GM23338 (cell line): ENCODE measurements around the gene USP10. TPM values are rescaled to one million over a fixed set of nuclear protein-coding genes. Genes with fewer than 3 reads are reported as not detected.

Source experiments
- ATAC-seq: fragments of 200-7000 bp; cut with Tn5 transposase; 3 replicates; pipeline ENCODE4 v1.9.1; 2020
- DNase-seq: peaks from one replicate; pipeline ENCODE4 v3.0.0-alpha.2; 2015; ENCODE audit warnings: low spot score
- H2AFZ ChIP-seq: fragments of 200-600 bp; sonication (generic); 2 replicates; pipeline ENCODE4 v1.8.0; 2016; ENCODE audit warnings: antibody characterized with exemption, mild to moderate bottlenecking, moderate library complexity
- H3F3A ChIP-seq: fragments of 200-600 bp; sonication (generic); replicated peaks from 2 replicates; pipeline ENCODE4 v1.8.0; 2017; ENCODE audit warnings: antibody characterized with exemption, mixed run types, low read depth
- H3K27ac ChIP-seq: fragments of 200-600 bp; sonication (generic); 2 replicates; pipeline ENCODE4 v1.6.1; 2016; ENCODE audit warnings: low read depth
- H3K27me3 ChIP-seq: fragments of 200-600 bp; sonication (generic); 2 replicates; pipeline ENCODE4 v1.8.0; 2016; ENCODE audit warnings: mild to moderate bottlenecking, mixed run types, moderate library complexity; ENCODE audit not compliant: insufficient read depth
- H3K36me3 ChIP-seq: fragments of 200-600 bp; sonication (generic); 2 replicates; pipeline ENCODE4 v1.8.0; 2016; ENCODE audit warnings: mild to moderate bottlenecking; ENCODE audit not compliant: insufficient read depth
- H3K4me1 ChIP-seq: fragments of 200-600 bp; sonication (generic); 2 replicates; pipeline ENCODE4 v1.8.0; 2016; ENCODE audit warnings: mild to moderate bottlenecking, moderate library complexity; ENCODE audit not compliant: insufficient read depth
- H3K4me2 ChIP-seq: fragments of 200-600 bp; sonication (generic); 2 replicates; pipeline ENCODE4 v1.7.1; 2017; ENCODE audit warnings: mixed run types
- H3K4me3 ChIP-seq: fragments of 200-600 bp; sonication (generic); 2 replicates; pipeline ENCODE4 v1.6.1; 2016; ENCODE audit warnings: mixed run types
- H3K79me2 ChIP-seq: fragments of 200-600 bp; sonication (generic); replicated peaks from 2 replicates; pipeline ENCODE4 v1.8.0; 2017; ENCODE audit warnings: mild to moderate bottlenecking; ENCODE audit not compliant: insufficient read depth
- H3K9me2 ChIP-seq: fragments of 200-600 bp; sonication (generic); 2 replicates; pipeline ENCODE4 v1.8.0; 2017; ENCODE audit not compliant: insufficient read depth
- H4K20me1 ChIP-seq: fragments of 200-600 bp; sonication (generic); replicated peaks from 2 replicates; pipeline ENCODE4 v1.8.0; 2017; ENCODE audit warnings: mild to moderate bottlenecking; ENCODE audit not compliant: insufficient read depth
- H3K27ac Mint-ChIP-seq: 2 replicates; pipeline ENCODE4 v1.8.0; 2020; ENCODE audit warnings: inconsistent platforms, mild to moderate bottlenecking, moderate library complexity, mixed read lengths
- H3K27me3 Mint-ChIP-seq: 3 replicates; pipeline ENCODE4 v1.8.0; 2022; ENCODE audit warnings: low read depth, mild to moderate bottlenecking, moderate library complexity, mixed read lengths, inconsistent platforms; ENCODE audit not compliant: insufficient read depth, poor library complexity
- H3K36me3 Mint-ChIP-seq: 3 replicates; pipeline ENCODE4 v1.8.0; 2021; ENCODE audit warnings: low read depth, mild to moderate bottlenecking, inconsistent platforms, moderate library complexity, mixed read lengths
- H3K4me1 Mint-ChIP-seq: 3 replicates; pipeline ENCODE4 v1.8.0; 2020; ENCODE audit warnings: mild to moderate bottlenecking, inconsistent platforms, mixed read lengths
- H3K4me3 Mint-ChIP-seq: 3 replicates; pipeline ENCODE4 v1.8.0; 2021; ENCODE audit warnings: moderate library complexity, mild to moderate bottlenecking, inconsistent platforms, mixed read lengths
- H3K9me3 Mint-ChIP-seq: 3 replicates; pipeline ENCODE4 v1.8.0; 2020; ENCODE audit warnings: moderate library complexity, mild to moderate bottlenecking, inconsistent platforms, mixed read lengths
- EZH2 ChIP-seq: fragments of 200-600 bp; sonication (generic); IDR thresholded peaks from one replicate; pipeline ENCODE4 v1.8.0; 2017; ENCODE audit warnings: antibody characterized with exemption, mild to moderate bottlenecking, low read depth; ENCODE audit not compliant: unreplicated experiment
- EZH2phosphoT487 ChIP-seq: fragments of 200-600 bp; sonication (generic); IDR thresholded peaks from one replicate; pipeline ENCODE4 v1.8.1; 2018; ENCODE audit warnings: antibody characterized with exemption; ENCODE audit not compliant: unreplicated experiment
- POLR2AphosphoS5 ChIP-seq: IDR thresholded peaks from 2 replicates; pipeline ENCODE4 v1.6.1; 2016; ENCODE audit warnings: antibody characterized with exemption, low read depth
- STAT1 ChIP-seq: IDR thresholded peaks from one replicate; pipeline ENCODE4 v1.6.1; 2016; ENCODE audit warnings: antibody characterized with exemption; ENCODE audit not compliant: unreplicated experiment
- ZNF114 ChIP-seq: fragments of 250-450 bp; sonication (Bioruptor Pico); IDR thresholded peaks from 2 replicates; pipeline ENCODE4 v1.5.0; 2020; ENCODE audit warnings: mild to moderate bottlenecking, moderate library complexity
- ZNF331 ChIP-seq: fragments of 250-450 bp; sonication (Bioruptor Pico); IDR thresholded peaks from 2 replicates; pipeline ENCODE4 v1.5.0; 2020; ENCODE audit warnings: low read depth, mild to moderate bottlenecking, moderate library complexity
- polyA plus RNA-seq: library from polyadenylated mRNA; unstranded; fragments of >200 nt; fragmentation: Nextera tagmentation; extraction: Ambion mirVana; gene quantifications from 2 replicates; pipeline ENCODE4 v1.2.1, GENCODE V29; 2016
- total RNA-seq: library from RNA; depleted of rRNA; stranded (reverse); fragments of >200 nt; shearing (Covaris generic); gene quantifications from 2 replicates; pipeline ENCODE4 v1.2.3, GENCODE V29; 2014
- TF ChIP-seq, protein P1 (sequence below): fragments of 250-450 bp; sonication (Bioruptor Pico); IDR thresholded peaks from 2 replicates; pipeline ENCODE4 v1.5.0; 2020; ENCODE audit warnings: mild to moderate bottlenecking, moderate library complexity
- TF ChIP-seq, protein P2 (sequence below), 2 experiments: fragments of 200-600 bp in 1 of 2; sonication (generic) in 1 of 2; conservative IDR thresholded peaks; 2 replicates each; pipeline versions ENCODE4 v1.5.1 to v1.6.1; 2016 to 2017; ENCODE audit warnings: antibody characterized with exemption in 2 of 2, low read depth in 2 of 2, mild to moderate bottlenecking in 2 of 2, moderate library complexity in 1 of 2

Gene USP10
- total and polyA plus RNA-seq, 2 experiments from 2014 or later: 158 to 194 TPM

DNA sequence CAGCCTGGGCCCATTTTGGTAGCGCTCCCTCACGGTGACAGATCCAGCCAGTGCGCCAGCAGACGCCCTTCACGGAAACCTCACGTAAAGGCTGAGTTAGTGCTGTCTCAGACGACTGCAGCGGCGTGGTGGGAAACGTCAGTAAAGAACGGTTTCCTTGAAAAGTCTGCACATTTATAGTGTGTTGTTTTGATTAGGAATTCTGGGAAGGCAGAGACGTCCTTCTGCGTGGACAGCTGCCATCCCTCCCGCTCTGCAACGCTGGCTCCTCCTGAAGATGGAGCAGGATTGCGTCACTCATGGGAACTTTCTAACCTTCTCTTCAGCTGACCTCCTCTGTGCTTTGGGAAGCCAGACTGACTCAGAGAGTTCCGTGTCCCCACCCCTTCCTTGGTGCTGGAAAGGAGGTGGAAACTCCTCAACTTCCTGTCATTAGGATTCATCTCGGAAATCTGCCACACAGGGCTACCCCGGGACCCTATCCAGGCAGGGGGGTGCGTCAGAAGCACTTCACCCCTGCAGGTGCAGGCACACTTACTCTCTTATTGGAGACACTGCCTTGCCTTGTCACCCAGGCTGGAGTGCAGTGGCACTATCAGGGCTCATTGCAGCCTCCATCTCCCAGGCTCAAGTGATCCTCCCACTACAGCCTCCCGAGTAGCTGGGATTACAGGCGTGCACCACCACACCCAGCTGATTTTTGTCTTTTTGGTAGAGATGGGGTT is 95.7 kb downstream of the USP10 start:
- Histone ChIP-seq H3K27ac (no peak overlapping the region), H3K4me1 (no peaks in the 10 kb centered on the region), H3F3A (no peaks in the 10 kb centered on the region), H4K20me1 (no peaks in the 10 kb centered on the region), H3K79me2 (no peaks in the 10 kb centered on the region), H3K27me3 (no peaks in the 10 kb centered on the region), H3K36me3 (no peaks in the 10 kb centered on the region), H3K4me2 (no peak overlapping the region), H2AFZ (0 out of 2 replicates have a peak overlapping the region, but pooled peaks have one; percentile 23), H3K9me2 (no peaks in the 10 kb centered on the region), H3K4me3 (no peak overlapping the region)
- Mint-ChIP-seq H3K4me3 (no peak overlapping the region), H3K27ac (peak overlapping the region; percentile 80; the same call in 1 of the 2 replicates), H3K27me3 (peaks cover 5% of the 10 kb centered on the region), H3K36me3 (no peaks in the 10 kb centered on the region), H3K4me1 (peaks cover 4% of the 10 kb centered on the region; the same call in 2 of the 3 replicates), H3K9me3 (no peaks in the 10 kb centered on the region)
- ATAC-seq (no peak), DNase-seq (peak; percentile 27)
- TF ChIP-seq EZH2phosphoT487 (no peak), EZH2 (no peak), POLR2AphosphoS5 (no peak), STAT1 (no peak), ZNF114 (CRISPR knock-in tag) (no peak), ZNF331 (CRISPR knock-in tag) (no peak)
- TF ChIP-seq, protein P1, sequence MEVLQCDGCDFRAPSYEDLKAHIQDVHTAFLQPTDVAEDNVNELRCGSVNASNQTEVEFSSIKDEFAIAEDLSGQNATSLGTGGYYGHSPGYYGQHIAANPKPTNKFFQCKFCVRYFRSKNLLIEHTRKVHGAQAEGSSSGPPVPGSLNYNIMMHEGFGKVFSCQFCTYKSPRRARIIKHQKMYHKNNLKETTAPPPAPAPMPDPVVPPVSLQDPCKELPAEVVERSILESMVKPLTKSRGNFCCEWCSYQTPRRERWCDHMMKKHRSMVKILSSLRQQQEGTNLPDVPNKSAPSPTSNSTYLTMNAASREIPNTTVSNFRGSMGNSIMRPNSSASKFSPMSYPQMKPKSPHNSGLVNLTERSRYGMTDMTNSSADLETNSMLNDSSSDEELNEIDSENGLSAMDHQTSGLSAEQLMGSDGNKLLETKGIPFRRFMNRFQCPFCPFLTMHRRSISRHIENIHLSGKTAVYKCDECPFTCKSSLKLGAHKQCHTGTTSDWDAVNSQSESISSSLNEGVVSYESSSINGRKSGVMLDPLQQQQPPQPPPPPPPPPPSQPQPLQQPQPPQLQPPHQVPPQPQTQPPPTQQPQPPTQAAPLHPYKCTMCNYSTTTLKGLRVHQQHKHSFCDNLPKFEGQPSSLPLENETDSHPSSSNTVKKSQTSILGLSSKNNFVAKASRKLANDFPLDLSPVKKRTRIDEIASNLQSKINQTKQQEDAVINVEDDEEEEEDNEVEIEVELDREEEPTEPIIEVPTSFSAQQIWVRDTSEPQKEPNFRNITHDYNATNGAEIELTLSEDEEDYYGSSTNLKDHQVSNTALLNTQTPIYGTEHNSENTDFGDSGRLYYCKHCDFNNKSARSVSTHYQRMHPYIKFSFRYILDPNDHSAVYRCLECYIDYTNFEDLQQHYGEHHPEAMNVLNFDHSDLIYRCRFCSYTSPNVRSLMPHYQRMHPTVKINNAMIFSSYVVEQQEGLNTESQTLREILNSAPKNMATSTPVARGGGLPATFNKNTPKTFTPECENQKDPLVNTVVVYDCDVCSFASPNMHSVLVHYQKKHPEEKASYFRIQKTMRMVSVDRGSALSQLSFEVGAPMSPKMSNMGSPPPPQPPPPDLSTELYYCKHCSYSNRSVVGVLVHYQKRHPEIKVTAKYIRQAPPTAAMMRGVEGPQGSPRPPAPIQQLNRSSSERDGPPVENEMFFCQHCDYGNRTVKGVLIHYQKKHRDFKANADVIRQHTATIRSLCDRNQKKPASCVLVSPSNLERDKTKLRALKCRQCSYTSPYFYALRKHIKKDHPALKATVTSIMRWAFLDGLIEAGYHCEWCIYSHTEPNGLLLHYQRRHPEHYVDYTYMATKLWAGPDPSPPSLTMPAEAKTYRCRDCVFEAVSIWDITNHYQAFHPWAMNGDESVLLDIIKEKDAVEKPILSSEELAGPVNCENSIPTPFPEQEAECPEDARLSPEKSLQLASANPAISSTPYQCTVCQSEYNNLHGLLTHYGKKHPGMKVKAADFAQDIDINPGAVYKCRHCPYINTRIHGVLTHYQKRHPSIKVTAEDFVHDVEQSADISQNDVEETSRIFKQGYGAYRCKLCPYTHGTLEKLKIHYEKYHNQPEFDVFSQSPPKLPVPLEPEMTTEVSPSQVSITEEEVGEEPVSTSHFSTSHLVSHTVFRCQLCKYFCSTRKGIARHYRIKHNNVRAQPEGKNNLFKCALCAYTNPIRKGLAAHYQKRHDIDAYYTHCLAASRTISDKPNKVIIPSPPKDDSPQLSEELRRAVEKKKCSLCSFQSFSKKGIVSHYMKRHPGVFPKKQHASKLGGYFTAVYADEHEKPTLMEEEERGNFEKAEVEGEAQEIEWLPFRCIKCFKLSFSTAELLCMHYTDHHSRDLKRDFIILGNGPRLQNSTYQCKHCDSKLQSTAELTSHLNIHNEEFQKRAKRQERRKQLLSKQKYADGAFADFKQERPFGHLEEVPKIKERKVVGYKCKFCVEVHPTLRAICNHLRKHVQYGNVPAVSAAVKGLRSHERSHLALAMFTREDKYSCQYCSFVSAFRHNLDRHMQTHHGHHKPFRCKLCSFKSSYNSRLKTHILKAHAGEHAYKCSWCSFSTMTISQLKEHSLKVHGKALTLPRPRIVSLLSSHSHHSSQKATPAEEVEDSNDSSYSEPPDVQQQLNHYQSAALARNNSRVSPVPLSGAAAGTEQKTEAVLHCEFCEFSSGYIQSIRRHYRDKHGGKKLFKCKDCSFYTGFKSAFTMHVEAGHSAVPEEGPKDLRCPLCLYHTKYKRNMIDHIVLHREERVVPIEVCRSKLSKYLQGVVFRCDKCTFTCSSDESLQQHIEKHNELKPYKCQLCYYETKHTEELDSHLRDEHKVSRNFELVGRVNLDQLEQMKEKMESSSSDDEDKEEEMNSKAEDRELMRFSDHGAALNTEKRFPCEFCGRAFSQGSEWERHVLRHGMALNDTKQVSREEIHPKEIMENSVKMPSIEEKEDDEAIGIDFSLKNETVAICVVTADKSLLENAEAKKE (CRISPR knock-in tag): no peak
- TF ChIP-seq, protein P2, sequence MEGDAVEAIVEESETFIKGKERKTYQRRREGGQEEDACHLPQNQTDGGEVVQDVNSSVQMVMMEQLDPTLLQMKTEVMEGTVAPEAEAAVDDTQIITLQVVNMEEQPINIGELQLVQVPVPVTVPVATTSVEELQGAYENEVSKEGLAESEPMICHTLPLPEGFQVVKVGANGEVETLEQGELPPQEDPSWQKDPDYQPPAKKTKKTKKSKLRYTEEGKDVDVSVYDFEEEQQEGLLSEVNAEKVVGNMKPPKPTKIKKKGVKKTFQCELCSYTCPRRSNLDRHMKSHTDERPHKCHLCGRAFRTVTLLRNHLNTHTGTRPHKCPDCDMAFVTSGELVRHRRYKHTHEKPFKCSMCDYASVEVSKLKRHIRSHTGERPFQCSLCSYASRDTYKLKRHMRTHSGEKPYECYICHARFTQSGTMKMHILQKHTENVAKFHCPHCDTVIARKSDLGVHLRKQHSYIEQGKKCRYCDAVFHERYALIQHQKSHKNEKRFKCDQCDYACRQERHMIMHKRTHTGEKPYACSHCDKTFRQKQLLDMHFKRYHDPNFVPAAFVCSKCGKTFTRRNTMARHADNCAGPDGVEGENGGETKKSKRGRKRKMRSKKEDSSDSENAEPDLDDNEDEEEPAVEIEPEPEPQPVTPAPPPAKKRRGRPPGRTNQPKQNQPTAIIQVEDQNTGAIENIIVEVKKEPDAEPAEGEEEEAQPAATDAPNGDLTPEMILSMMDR (conservative IDR thresholded peaks at IDR 0.05; ENCODE audit: low read depth in 2 of 2): no peak
